ENCODE data around the gene BNIP2.
A peak's percentile ranks its signal among the peaks of the same experiment; 100 is the strongest.

BNIP2 gene

DNA sequence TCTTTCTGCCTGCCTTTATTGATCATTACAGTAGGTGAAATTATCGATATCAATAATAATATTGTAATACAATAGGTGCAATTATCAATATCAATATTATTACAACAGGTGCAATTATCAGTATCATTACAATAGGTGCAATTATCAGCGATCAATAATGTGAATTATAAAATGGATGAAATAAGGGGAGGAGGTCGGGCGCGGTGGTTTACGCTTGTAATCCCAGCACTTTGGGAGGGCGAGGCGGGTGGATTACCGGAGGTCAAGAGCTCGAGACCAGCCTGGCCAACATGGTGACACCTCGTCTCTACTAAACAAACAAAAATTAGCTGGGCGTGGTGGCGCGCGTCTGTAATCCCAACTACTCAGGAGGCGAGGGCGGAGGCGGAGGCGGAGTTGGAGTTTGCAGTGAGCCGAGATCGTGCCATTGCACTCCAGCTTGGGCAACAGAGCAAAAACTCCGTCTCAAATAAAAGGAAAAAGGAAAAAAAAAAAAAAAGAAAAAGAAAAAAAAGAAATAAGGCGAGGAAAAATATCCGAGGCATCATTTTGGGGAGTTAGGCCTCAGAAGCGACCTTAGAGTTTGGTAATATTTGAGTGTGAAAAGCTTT lies 611 bp upstream of the BNIP2 start:
- H4K20me1 ChIP-seq, result peaks cover 44% of the 10 kb centered on the region
- TF ChIP-seq Cebpa-rat (IDR thresholded peaks at IDR 0.05), result no peak
- peak overlapping the region; percentile 79 for H3K27ac ChIP-seq
- no peaks in the 10 kb centered on the region for H3K9me3 ChIP-seq
- H3K4me1 ChIP-seq, result peaks cover 42% of the 10 kb centered on the region
- peaks cover 7% of the 10 kb centered on the region; the same call in 1 of the 2 replicates for H3K36me3 ChIP-seq
- H3K27me3 ChIP-seq, result no peaks in the 10 kb centered on the region
- peak overlapping the region; percentile 85 for H3K4me2 ChIP-seq
- H3K4me3 ChIP-seq, result peak overlapping the region; percentile 92
- peak overlapping the region; percentile 72 for H3K9ac ChIP-seq

- Histone ChIP-seq H3K36me3 (peaks cover 18% of the 10 kb centered on the region), H3K4me2 (peak overlapping the region; percentile 98), H3K9ac (peak overlapping the region; percentile 98), H3K9me3 (no peaks in the 10 kb centered on the region), H3K27me3 (no peaks in the 10 kb centered on the region), H3K4me3 (peak overlapping the region; percentile 92), H3K27ac (peak overlapping the region; percentile 98), H3K4me1 (peaks cover 43% of the 10 kb centered on the region), H4K20me1 (peaks cover 57% of the 10 kb centered on the region)
- TF ChIP-seq Cebpa-rat (IDR thresholded peaks at IDR 0.05), result no peak
These were observed 718 bp downstream of the BNIP2 start for GRCh38 chr15:59688423-59688781.

- H3K4me2 ChIP-seq, result peak overlapping the region; percentile 98
- peak overlapping the region; percentile 98 for H3K27ac ChIP-seq
- H3K9me3 ChIP-seq, result no peaks in the 10 kb centered on the region
- H3K36me3 ChIP-seq, result peaks cover 22% of the 10 kb centered on the region
- no peak for TF ChIP-seq Cebpa-rat (IDR thresholded peaks at IDR 0.05)
- no peaks in the 10 kb centered on the region for H3K27me3 ChIP-seq
- H3K4me1 ChIP-seq, result peaks cover 43% of the 10 kb centered on the region
- H4K20me1 ChIP-seq, result peaks cover 62% of the 10 kb centered on the region
- peak overlapping the region; percentile 92 for H3K4me3 ChIP-seq
- peak overlapping the region; percentile 98 for H3K9ac ChIP-seq
These were observed 1.3 kb downstream of the BNIP2 start for GRCh38 chr15:59687836-59688235.

GRCh38 chr15:59686389-59686788 lies 2.7 kb downstream of the BNIP2 start:
- Histone ChIP-seq H3K4me1 (peaks cover 43% of the 10 kb centered on the region), H3K9me3 (no peaks in the 10 kb centered on the region), H3K27me3 (no peaks in the 10 kb centered on the region), H3K4me3 (peak overlapping the region; percentile 92), H3K9ac (peak overlapping the region; percentile 40; the same call in 1 of the 2 replicates), H3K36me3 (peaks cover 34% of the 10 kb centered on the region), H3K4me2 (peak overlapping the region; percentile 98), H4K20me1 (peaks cover 77% of the 10 kb centered on the region), H3K27ac (peak overlapping the region; percentile 98)
- no peak for TF ChIP-seq Cebpa-rat (IDR thresholded peaks at IDR 0.05)

DNA sequence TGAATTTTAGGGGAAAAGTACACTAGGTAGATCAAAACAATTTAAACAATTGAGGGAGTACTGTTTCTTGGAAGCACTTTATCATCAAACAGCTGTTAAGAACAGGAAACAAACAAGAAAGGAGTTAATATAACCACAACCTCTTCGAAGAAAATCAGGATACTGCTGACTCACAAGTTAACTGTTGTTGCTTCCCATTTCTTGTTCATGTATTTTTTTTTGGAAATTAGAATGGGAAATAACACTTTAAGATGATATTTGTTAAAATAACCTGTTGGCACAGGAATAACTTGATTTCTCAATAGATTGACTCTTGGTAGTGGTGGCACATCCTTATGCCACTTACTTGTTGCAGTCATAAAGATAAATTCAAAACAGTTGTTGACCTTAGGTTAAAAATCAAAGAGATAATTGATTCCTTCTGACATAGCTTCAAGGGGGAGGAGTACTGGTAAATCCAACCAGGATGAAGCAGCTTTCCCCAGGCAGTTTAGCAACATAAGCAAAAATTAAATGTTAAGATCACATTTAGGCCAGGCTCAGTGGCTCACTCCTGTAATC lies 3.3 kb downstream of the BNIP2 start:
- Histone ChIP-seq H3K4me1 (peaks cover 41% of the 10 kb centered on the region), H3K4me3 (peak overlapping the region; percentile 92), H3K9ac (peak overlapping the region; percentile 40; the same call in 1 of the 2 replicates), H3K27me3 (no peaks in the 10 kb centered on the region), H3K9me3 (no peaks in the 10 kb centered on the region), H3K4me2 (peak overlapping the region; percentile 98), H3K27ac (peak overlapping the region; percentile 98), H3K36me3 (peaks cover 40% of the 10 kb centered on the region), H4K20me1 (peaks cover 83% of the 10 kb centered on the region)
- no peak for TF ChIP-seq Cebpa-rat (IDR thresholded peaks at IDR 0.05)

DNA sequence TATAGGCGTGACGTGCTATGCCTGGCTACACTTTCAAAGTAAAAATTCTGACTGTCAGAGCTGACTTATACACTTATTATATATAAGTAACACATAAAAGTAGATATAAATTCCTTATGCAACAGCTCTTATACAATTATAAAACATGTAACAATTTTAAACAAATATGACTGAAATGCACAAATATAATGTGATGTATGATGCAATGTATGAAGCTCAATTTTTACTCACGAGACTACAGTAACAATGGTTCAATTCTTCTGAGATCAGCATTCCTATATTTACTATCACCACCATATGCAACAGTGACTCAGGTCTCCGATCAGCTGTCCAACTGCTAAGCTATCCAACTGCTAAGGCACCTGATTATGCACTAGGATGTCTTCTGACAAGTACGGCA lies 8.2 kb downstream of the BNIP2 start:
- peaks cover 89% of the 10 kb centered on the region for H3K36me3 ChIP-seq
- H3K9ac ChIP-seq, result no peak overlapping the region
- no peak overlapping the region for H3K4me2 ChIP-seq
- no peaks in the 10 kb centered on the region for H3K27me3 ChIP-seq
- no peak for TF ChIP-seq Cebpa-rat (IDR thresholded peaks at IDR 0.05)
- H4K20me1 ChIP-seq, result peaks cover 99% of the 10 kb centered on the region
- H3K9me3 ChIP-seq, result no peaks in the 10 kb centered on the region
- H3K4me3 ChIP-seq, result no peak overlapping the region
- peaks cover 22% of the 10 kb centered on the region for H3K4me1 ChIP-seq
- no peak overlapping the region for H3K27ac ChIP-seq

- no peak overlapping the region for H3K4me2 ChIP-seq
- H3K4me3 ChIP-seq, result no peak overlapping the region
- no peaks in the 10 kb centered on the region for H3K9me3 ChIP-seq
- peaks cover 94% of the 10 kb centered on the region for H3K36me3 ChIP-seq
- no peak overlapping the region for H3K27ac ChIP-seq
- TF ChIP-seq Cebpa-rat (IDR thresholded peaks at IDR 0.05), result no peak
- no peak overlapping the region for H3K9ac ChIP-seq
- H3K27me3 ChIP-seq, result no peaks in the 10 kb centered on the region
- H4K20me1 ChIP-seq, result peaks cover 99% of the 10 kb centered on the region
- peaks cover 17% of the 10 kb centered on the region for H3K4me1 ChIP-seq
These were observed 8.8 kb downstream of the BNIP2 start for GRCh38 chr15:59680346-59680745.

- Histone ChIP-seq H3K27me3 (no peaks in the 10 kb centered on the region), H3K36me3 (peaks cover 95% of the 10 kb centered on the region), H3K4me1 (peaks cover 9% of the 10 kb centered on the region; the same call in 1 of the 2 replicates), H3K27ac (no peak overlapping the region), H3K4me2 (no peak overlapping the region), H3K9ac (no peak overlapping the region), H3K4me3 (no peak overlapping the region), H3K9me3 (no peaks in the 10 kb centered on the region), H4K20me1 (peaks cover 88% of the 10 kb centered on the region)
- no peak for TF ChIP-seq Cebpa-rat (IDR thresholded peaks at IDR 0.05)
These were observed 10.5 kb downstream of the BNIP2 start for GRCh38 chr15:59678620-59679019.

GRCh38 chr15:59678172-59678571 lies 10.9 kb downstream of the BNIP2 start:
- Histone ChIP-seq H3K27me3 (no peaks in the 10 kb centered on the region), H3K4me2 (no peak overlapping the region), H3K36me3 (peaks cover 95% of the 10 kb centered on the region), H3K4me1 (peaks cover 9% of the 10 kb centered on the region; the same call in 1 of the 2 replicates), H3K27ac (no peak overlapping the region), H4K20me1 (peaks cover 88% of the 10 kb centered on the region), H3K9me3 (no peaks in the 10 kb centered on the region), H3K4me3 (no peak overlapping the region), H3K9ac (no peak overlapping the region)
- no peak for TF ChIP-seq Cebpa-rat (IDR thresholded peaks at IDR 0.05)

GRCh38 chr15:59676565-59676964 lies 12.6 kb downstream of the BNIP2 start:
- Histone ChIP-seq H3K27me3 (no peaks in the 10 kb centered on the region), H3K9me3 (no peaks in the 10 kb centered on the region), H3K4me1 (peaks cover 9% of the 10 kb centered on the region; the same call in 1 of the 2 replicates), H3K36me3 (peaks cover 99% of the 10 kb centered on the region), H3K4me2 (no peak overlapping the region), H3K4me3 (no peak overlapping the region), H3K9ac (no peak overlapping the region), H4K20me1 (peaks cover 87% of the 10 kb centered on the region), H3K27ac (no peak overlapping the region)
- TF ChIP-seq Cebpa-rat (IDR thresholded peaks at IDR 0.05), result no peak
